GM23248 (cell line): ENCODE results near the gene CCNG1.

ENCODE experiments used
- EZH2 ChIP-seq: fragments of 200-600 bp; sonication (generic); IDR thresholded peaks from 2 replicates; pipeline ENCODE4 v1.6.1; 2018; ENCODE audit warnings: antibody characterized with exemption, mild to moderate bottlenecking; ENCODE audit not compliant: insufficient read depth, poor library complexity, severe bottlenecking
- EZH2phosphoT487 ChIP-seq: fragments of 200-600 bp; sonication (generic); IDR thresholded peaks from 2 replicates; pipeline ENCODE4 v1.6.1; 2018; ENCODE audit warnings: antibody characterized with exemption, moderate library complexity, mild to moderate bottlenecking, low read depth; ENCODE audit not compliant: insufficient read depth

DNA sequence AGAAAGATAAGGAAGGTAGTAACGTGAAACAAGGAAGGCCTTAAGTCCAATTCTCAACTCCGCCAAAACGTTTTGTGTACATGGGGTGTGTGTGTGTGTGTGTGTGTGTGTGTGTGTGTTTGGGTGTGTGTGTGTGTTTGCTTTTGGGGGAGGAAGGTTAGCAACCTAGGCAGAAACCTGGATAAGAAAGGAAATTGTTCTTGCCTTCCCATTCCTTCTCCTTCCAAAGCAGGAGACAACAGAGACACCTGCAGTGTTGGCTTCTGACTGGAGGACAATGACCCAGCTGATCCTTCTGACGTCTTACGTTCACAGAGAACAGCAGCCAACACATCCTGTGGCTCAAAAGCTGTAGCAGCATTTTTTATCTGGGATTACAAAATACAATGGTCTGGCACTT, 4.1 kb upstream of the CCNG1 start:
- TF ChIP-seq EZH2 (no peak), EZH2phosphoT487 (no peak)
